LNCAP (cell line): ENCODE measurements around the gene RPL13.

Experiments used
- CTCF ChIP-seq: fragments of 450-650 bp; IDR thresholded peaks from 2 replicates; pipeline ENCODE4 v1.5.1; 2017; ENCODE audit warnings: mild to moderate bottlenecking

RPL13 gene

GRCh38 chr16:89560378-89561141 is at the start of gene RPL13:
Gene RPL13, plus strand, starts transcription at chr16:89560682. Its CDS starts 278 bp downstream, at chr16:89560960.
- TF ChIP-seq CTCF: no peak

GRCh38 chr16:89511374-89511773 is 49.1 kb upstream of the RPL13 start:
- TF ChIP-seq CTCF: no peak

GRCh38 chr16:89512453-89512852 is 48.0 kb upstream of the RPL13 start:
- no peak for TF ChIP-seq CTCF

GRCh38 chr16:89517128-89517527 is 43.4 kb upstream of the RPL13 start:
- TF ChIP-seq CTCF: no peak

GRCh38 chr16:89519881-89520280 is 40.6 kb upstream of the RPL13 start:
- TF ChIP-seq CTCF: no peak

DNA sequence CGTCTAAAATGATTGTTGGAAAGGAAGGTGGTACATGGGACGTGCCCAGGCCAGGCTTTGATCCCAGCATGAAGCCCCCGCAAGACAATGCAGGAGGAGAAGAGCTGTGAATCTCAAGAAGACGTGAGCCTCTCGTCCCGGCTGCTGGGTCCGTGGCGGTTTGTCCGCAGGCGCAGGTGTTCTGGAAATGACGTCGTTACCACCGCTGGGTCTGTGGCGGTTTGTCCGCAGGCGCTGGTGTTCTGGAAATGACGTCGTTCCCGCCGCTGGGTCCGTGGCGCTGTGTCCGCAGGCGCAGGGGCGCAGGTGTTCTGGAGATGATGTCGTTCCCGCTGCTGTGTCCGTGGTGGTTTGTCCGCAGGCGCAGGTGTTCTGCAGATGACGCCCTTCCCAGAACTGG is 38.2 kb upstream of the RPL13 start:
- TF ChIP-seq CTCF: no peak

GRCh38 chr16:89523680-89524344 is 36.7 kb upstream of the RPL13 start:
- no peak for TF ChIP-seq CTCF
